HepG2 (cell line): ENCODE measurements around the gene EHD4. TPM values are rescaled to one million over a fixed set of nuclear protein-coding genes. Genes with fewer than 3 reads are reported as not detected.

Source experiments
- ATAC-seq: fragments of 200-7000 bp; cut with Tn5 transposase; 3 replicates; pipeline ENCODE4 v1.9.1; 2020; ENCODE audit warnings: mild to moderate bottlenecking, moderate library complexity
- BruUV-seq: library from RNA; stranded (reverse); fragments of 400-500 nt; replicated peaks from 2 replicates; lab custom pipeline; 2021; lab: Mats Ljungman, UMichigan
- CTCF ChIA-PET: fragments of 300-600 bp; formaldehyde crosslinking; extraction: SDS; loops from one replicate; lab custom pipeline; 2021; ENCODE audit warnings: low total read pairs, inconsistent platforms, low intra/inter-chr PET ratio; lab: Yijun Ruan, JAX
- POLR2A ChIA-PET: fragments of 350-600 bp; sonication (Branson Sonifier 250); formaldehyde crosslinking; loops from one replicate; lab custom pipeline; 2020; ENCODE audit warnings: antibody characterized with exemption, inconsistent platforms; lab: Yijun Ruan, JAX
- DNase-seq: peaks from one replicate; pipeline ENCODE4 v3.0.0-alpha.2; 2015; ENCODE audit warnings: low spot score
- FAIRE-seq: peaks from 3 replicates; lab custom pipeline; 2011; peaks lifted over from hg19 to GRCh38; lab: Jason Lieb, UNC
- H2AFZ ChIP-seq: one replicate; pipeline ENCODE4 v1.6.1; 2011; ENCODE audit warnings: low read length, inconsistent platforms
- H3K27ac ChIP-seq: fragments of 300-600 bp; 3 replicates; pipeline ENCODE4 v1.8.0; 2011; ENCODE audit warnings: mixed run types, mild to moderate bottlenecking, mixed read lengths, low read length, inconsistent platforms; ENCODE audit not compliant: insufficient read depth; ENCODE audit errors: extremely low read length
- H3K27me3 ChIP-seq, 2 experiments: fragments of 200-600 bp in 1 of 2; 2 replicates in 1 of 2; 3 replicates in 1 of 2; pipeline versions ENCODE4 v1.6.0 to v1.8.0; 2011; ENCODE audit warnings: low read length in 2 of 2, mild to moderate bottlenecking in 2 of 2, moderate library complexity in 2 of 2, inconsistent platforms in 1 of 2; ENCODE audit not compliant: insufficient read depth in 2 of 2, control insufficient read depth in 1 of 2
- H3K36me3 ChIP-seq, 2 experiments: fragments of 200-600 bp in 1 of 2; replicated peaks in 1 of 2; 2 replicates in 1 of 2; 3 replicates in 1 of 2; pipeline versions ENCODE4 v1.5.1 to v1.8.0; 2011; ENCODE audit warnings: low read length in 2 of 2, inconsistent platforms in 1 of 2; ENCODE audit not compliant: insufficient read depth in 2 of 2, control insufficient read depth in 1 of 2
- H3K4me1 ChIP-seq: 2 replicates; pipeline ENCODE4 v1.5.1; 2012; ENCODE audit warnings: low read length, inconsistent platforms; ENCODE audit not compliant: insufficient read depth
- H3K4me2 ChIP-seq: 2 replicates; pipeline ENCODE4 v1.6.0; 2011; ENCODE audit warnings: low read depth, low read length, inconsistent platforms
- H3K4me3 ChIP-seq, 3 experiments: fragments of 200-600 bp in 1 of 3; sonication (generic), shearing (Covaris generic) in 1 of 3; replicated peaks in 1 of 3; 2 replicates each; pipeline ENCODE4 v1.5.1; 2011 to 2016; ENCODE audit warnings: low read length in 3 of 3, inconsistent platforms in 2 of 3, low read depth in 2 of 3, mild to moderate bottlenecking in 2 of 3, control low read depth in 1 of 3, mixed read lengths in 1 of 3; ENCODE audit not compliant: insufficient read depth in 1 of 3
- H3K79me2 ChIP-seq: one replicate; pipeline ENCODE4 v1.6.1; 2011; ENCODE audit warnings: low read length, inconsistent platforms; ENCODE audit not compliant: insufficient read depth
- H3K9ac ChIP-seq: 2 replicates; pipeline ENCODE4 v1.6.0; 2011; ENCODE audit warnings: mild to moderate bottlenecking, low read depth, low read length, inconsistent platforms; ENCODE audit not compliant: insufficient read depth
- H3K9me3 ChIP-seq: 2 replicates; pipeline ENCODE4 v1.5.1; 2012; ENCODE audit warnings: mild to moderate bottlenecking, low read length
- H4K20me1 ChIP-seq: 2 replicates; pipeline ENCODE4 v1.6.0; 2011; ENCODE audit warnings: inconsistent platforms, mild to moderate bottlenecking, low read length, moderate library complexity; ENCODE audit not compliant: insufficient read depth
- ARHGAP35 ChIP-seq: sonication (generic); formaldehyde crosslinking; IDR thresholded peaks from 2 replicates; pipeline ENCODE4 v1.9.0; 2022; ENCODE audit warnings: mild to moderate bottlenecking, inconsistent platforms, moderate library complexity, missing genetic modification reagents, borderline replicate concordance
- CEBPB ChIP-seq: IDR thresholded peaks from 2 replicates; pipeline ENCODE4 v1.6.1; 2011; ENCODE audit warnings: low read depth, low read length, improper control_type of control experiment, borderline replicate concordance
- DNMT1 ChIP-seq: sonication (generic); formaldehyde crosslinking; IDR thresholded peaks from 2 replicates; pipeline ENCODE4 v1.5.1; 2020; ENCODE audit warnings: mild to moderate bottlenecking, missing genetic modification reagents
- ERF ChIP-seq: IDR thresholded peaks from 2 replicates; pipeline ENCODE4 v1.6.1; 2018; ENCODE audit warnings: missing biosample characterization, missing genetic modification reagents
- HNF4A ChIP-seq: sonication (generic); formaldehyde crosslinking; IDR thresholded peaks from 2 replicates; pipeline ENCODE4 v1.4.0; 2020; ENCODE audit warnings: missing genetic modification reagents
- NCOA1 ChIP-seq: sonication (generic); formaldehyde crosslinking; IDR thresholded peaks from 2 replicates; pipeline ENCODE4 v1.9.0; 2021; ENCODE audit warnings: missing genetic modification reagents
- REXO4 ChIP-seq: sonication (generic); formaldehyde crosslinking; IDR thresholded peaks from 2 replicates; pipeline ENCODE4 v1.8.0; 2022; ENCODE audit warnings: missing genetic modification reagents, mild to moderate bottlenecking, borderline replicate concordance
- SCMH1 ChIP-seq: sonication (generic); formaldehyde crosslinking; IDR thresholded peaks from 2 replicates; pipeline ENCODE4 v1.9.0; 2021; ENCODE audit warnings: missing genetic modification reagents, mild to moderate bottlenecking, borderline replicate concordance
- ZBTB42 ChIP-seq: sonication (generic); formaldehyde crosslinking; IDR thresholded peaks from 2 replicates; pipeline ENCODE4 v1.5.0; 2020; ENCODE audit warnings: mild to moderate bottlenecking, missing genetic modification reagents
- WGBS: methylation state at CpG from one replicate; pipeline ENCODE4 v1.1.6; 2017; ENCODE audit warnings: low lambda C conversion rate; 5-methylcytosine and 5-hydroxymethylcytosine counted together
- in situ Hi-C: cut with HindIII; loops from 2 replicates; pipeline ENCODE4 v1.10.0; 2017; ENCODE audit warnings: low pct_unique_long_range_greater_than_20kb; ENCODE audit not compliant: extremely low pct_ligation_motif_present
- intact Hi-C: fragments of 100-400 bp; cut with micrococcal nuclease; formaldehyde crosslinking; loops from one replicate; pipeline ENCODE4 v1.10.0; 2022; ENCODE audit not compliant: unreplicated experiment
- polyA plus RNA-seq, 8 experiments: library from polyadenylated mRNA; depleted of rRNA in 3 of 8; stranded (reverse) in 7 of 8; unstranded in 1 of 8; fragments of >200 nt; fragmentation: Illumina TruSeq in 4 of 8; extraction: Trizol in 4 of 8; gene quantifications; 2 replicates each; pipeline versions ENCODE4 v1.2.1 to v1.2.3, GENCODE V29; 2011 to 2016; ENCODE audit warnings: low read depth in 4 of 8, missing spikeins in 1 of 8, mixed read lengths in 1 of 8; ENCODE audit not compliant: insufficient read depth in 1 of 8
- total RNA-seq, 5 experiments: library from RNA; depleted of rRNA; stranded (reverse); fragments of >200 nt; fragmentation: Illumina TruSeq; extraction: Trizol; gene quantifications; 2 replicates each; pipeline ENCODE4 v1.2.3, GENCODE V29; 2016; ENCODE audit warnings: low read depth in 1 of 5
- TF ChIP-seq, protein P1 (sequence below), 2 experiments: sonication (generic) in 1 of 2; formaldehyde crosslinking in 1 of 2; IDR thresholded peaks; 2 replicates each; pipeline versions ENCODE4 v1.4.0 to v1.6.1; 2016 to 2020; ENCODE audit warnings: borderline replicate concordance in 1 of 2, low read depth in 1 of 2, mild to moderate bottlenecking in 1 of 2, missing genetic modification reagents in 1 of 2

The EHD4 gene
- total and polyA plus RNA-seq, 2 of the 13 experiments (the other 11 are each of a cell fraction or from before 2014, with no cell fraction given), result 3.1 to 4.8 TPM

DNA sequence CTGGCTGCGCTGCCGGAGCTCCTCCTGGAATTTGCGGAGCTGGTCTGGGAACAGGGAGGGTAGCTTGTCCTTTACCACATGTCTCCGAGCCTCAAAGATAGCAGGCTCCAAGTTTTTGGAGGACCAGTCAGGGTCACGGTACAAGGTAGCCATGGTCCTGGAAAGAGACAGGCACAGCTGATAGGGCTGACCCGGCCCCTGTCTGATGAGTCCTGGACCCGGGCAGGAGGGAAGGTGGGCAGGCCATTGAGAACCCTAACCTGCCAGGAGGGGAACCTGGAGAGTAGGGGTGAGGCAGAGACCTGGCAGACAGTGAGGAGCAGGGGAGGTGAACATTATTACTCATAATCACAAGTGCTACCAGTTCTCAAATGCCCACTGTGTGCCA is 20.4 kb upstream of the EHD4 start:
- CTCF ChIA-PET, result no interaction called here
- FAIRE-seq, result no peak
- no peaks in the 10 kb centered on the region for H3K36me3 ChIP-seq

More for the DNA sequence above, 20.4 kb upstream of the EHD4 start:
- no peaks in the 10 kb centered on the region for H3K79me2 ChIP-seq
- H3K4me2 ChIP-seq, result no peak overlapping the region
- POLR2A ChIA-PET, result no interaction called here
- no peak overlapping the region for H3K27ac ChIP-seq
- intact Hi-C loops, result no loop called here
- no peak overlapping the region for H3K9ac ChIP-seq
- TF ChIP-seq REXO4 (CRISPR knock-in tag) (no peak), NCOA1 (no peak), ERF (CRISPR knock-in tag) (no peak), CEBPB (no peak), HNF4A (CRISPR knock-in tag) (no peak), ARHGAP35 (CRISPR knock-in tag) (no peak), DNMT1 (CRISPR knock-in tag) (no peak), SCMH1 (no peak), ZBTB42 (CRISPR knock-in tag) (no peak)
- TF ChIP-seq, protein P1, sequence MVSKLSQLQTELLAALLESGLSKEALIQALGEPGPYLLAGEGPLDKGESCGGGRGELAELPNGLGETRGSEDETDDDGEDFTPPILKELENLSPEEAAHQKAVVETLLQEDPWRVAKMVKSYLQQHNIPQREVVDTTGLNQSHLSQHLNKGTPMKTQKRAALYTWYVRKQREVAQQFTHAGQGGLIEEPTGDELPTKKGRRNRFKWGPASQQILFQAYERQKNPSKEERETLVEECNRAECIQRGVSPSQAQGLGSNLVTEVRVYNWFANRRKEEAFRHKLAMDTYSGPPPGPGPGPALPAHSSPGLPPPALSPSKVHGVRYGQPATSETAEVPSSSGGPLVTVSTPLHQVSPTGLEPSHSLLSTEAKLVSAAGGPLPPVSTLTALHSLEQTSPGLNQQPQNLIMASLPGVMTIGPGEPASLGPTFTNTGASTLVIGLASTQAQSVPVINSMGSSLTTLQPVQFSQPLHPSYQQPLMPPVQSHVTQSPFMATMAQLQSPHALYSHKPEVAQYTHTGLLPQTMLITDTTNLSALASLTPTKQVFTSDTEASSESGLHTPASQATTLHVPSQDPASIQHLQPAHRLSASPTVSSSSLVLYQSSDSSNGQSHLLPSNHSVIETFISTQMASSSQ (IDR thresholded peaks at IDR 0.05; ENCODE audit: low read depth), result no peak
- TF ChIP-seq, protein P1 (CRISPR knock-in tag; IDR thresholded peaks at IDR 0.05; ENCODE audit: borderline replicate concordance), result no peak
- no peaks in the 10 kb centered on the region for H4K20me1 ChIP-seq
- no peak overlapping the region for H3K4me3 ChIP-seq
- in situ Hi-C loops, result no loop called here
- H3K4me1 ChIP-seq, result peaks cover 18% of the 10 kb centered on the region
- peaks cover 7 to 51% of the 10 kb centered on the region in 2 experiments; a peak in 3 of 5 replicates for H3K27me3 ChIP-seq
- H2AFZ ChIP-seq, result no peak overlapping the region
- no peaks in the 10 kb centered on the region for H3K9me3 ChIP-seq
- DNase-seq (no peak), ATAC-seq (no peak)
- 21% methylated on average over 3 of the region's 7 CpGs for WGBS
- no TSS peak for BruUV-seq
